Large intestine (tissue), 3 donors: ENCODE measurements around the gene MCAM. TPM values are rescaled to one million over a fixed set of nuclear protein-coding genes. Genes with fewer than 3 reads are reported as not detected.

Experiments
- DNase-seq, 2 donors: peaks; one replicate each; pipeline versions ENCODE4 v3.0.0 to v3.0.0-alpha.2; 2013
- H3K27ac ChIP-seq: one replicate; pipeline ENCODE4 v1.5.1; 2013; ENCODE audit warnings: low read length
- H3K27me3 ChIP-seq: 2 replicates; pipeline ENCODE4 v1.6.1; 2013; ENCODE audit warnings: low read length; ENCODE audit not compliant: control insufficient read depth, insufficient read depth
- H3K36me3 ChIP-seq: 2 replicates; pipeline ENCODE4 v1.6.1; 2013; ENCODE audit warnings: low read length; ENCODE audit not compliant: control insufficient read depth, insufficient read depth
- H3K4me1 ChIP-seq: one replicate; pipeline ENCODE4 v1.6.1; 2013; ENCODE audit warnings: low read length; ENCODE audit not compliant: control insufficient read depth, insufficient read depth
- H3K4me3 ChIP-seq: one replicate; pipeline ENCODE4 v1.5.1; 2013; ENCODE audit warnings: low read length
- H3K9me3 ChIP-seq: one replicate; pipeline ENCODE4 v1.6.1; 2013; ENCODE audit warnings: mild to moderate bottlenecking, low read depth, low read length, moderate library complexity; ENCODE audit not compliant: control insufficient read depth
- WGBS: methylation state at CpG from one replicate; pipeline ENCODE4 v1.1.5; 2013; ENCODE audit warnings: low lambda C conversion rate; ENCODE audit not compliant: insufficient coverage; 5-methylcytosine and 5-hydroxymethylcytosine counted together
- polyA plus RNA-seq: library from polyadenylated mRNA; unstranded; fragments of 120-200 nt; gene quantifications from one replicate; pipeline ENCODE4 v1.2.1, GENCODE V29; 2013

Gene MCAM
- polyA plus RNA-seq, 1 donor, result 50.4 TPM

- H3K36me3 ChIP-seq, result peaks cover 4% of the 10 kb centered on the region
- no peak for DNase-seq
- H3K9me3 ChIP-seq, result peaks cover 6% of the 10 kb centered on the region
- peaks cover 75% of the 10 kb centered on the region for H3K27me3 ChIP-seq
- peaks cover 52% of the 10 kb centered on the region for H3K4me1 ChIP-seq
- peak overlapping the region; percentile 80 for H3K27ac ChIP-seq
- WGBS, result no CpG with 5 or more reads among the region's 14 CpGs
- H3K4me3 ChIP-seq, result no peak overlapping the region
Observed at GRCh38 chr11:119317592-119318239, 786 bp upstream of the MCAM start.

DNA sequence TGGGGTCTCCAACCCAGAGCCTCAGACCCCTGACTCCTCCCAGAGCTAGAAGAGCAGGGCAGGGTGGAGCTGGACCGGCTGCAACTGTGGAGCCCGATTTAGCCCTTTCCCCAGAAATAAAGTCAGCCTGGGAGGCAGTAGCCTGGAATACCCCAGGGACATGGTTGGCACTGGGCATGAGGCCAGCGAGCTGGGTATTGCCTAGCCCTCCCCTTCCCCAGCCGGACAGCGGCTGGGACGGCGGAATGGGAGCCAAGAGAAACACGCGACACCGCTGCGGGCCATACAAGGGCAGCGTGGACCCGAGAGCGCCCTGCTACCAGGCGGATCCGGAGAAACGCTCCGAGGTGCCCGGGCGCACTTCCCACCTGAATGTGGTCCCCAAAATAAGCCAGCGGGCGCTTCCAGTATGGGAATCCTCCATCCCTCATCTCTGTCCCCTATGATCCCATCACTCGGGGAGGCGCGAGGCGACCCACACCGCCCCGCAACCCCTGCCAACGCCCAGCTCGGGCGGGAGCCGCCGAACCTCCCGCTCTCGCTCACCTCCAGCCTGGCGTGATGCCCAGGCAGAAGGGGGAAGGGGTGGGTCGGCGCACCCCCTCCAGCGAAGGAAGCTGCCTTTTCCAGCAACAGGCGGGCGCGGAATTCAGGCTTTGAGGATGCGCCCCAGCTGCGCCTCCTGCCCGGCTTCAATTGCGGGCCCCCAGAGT, 758 bp downstream of the MCAM start:
- DNase-seq, result peak; percentile 27 to 31
- Histone ChIP-seq H3K4me1 (peaks cover 46% of the 10 kb centered on the region), H3K27ac (peak overlapping the region; percentile 65), H3K9me3 (peaks cover 6% of the 10 kb centered on the region), H3K36me3 (peaks cover 10% of the 10 kb centered on the region), H3K4me3 (peak overlapping the region; percentile 60), H3K27me3 (peaks cover 78% of the 10 kb centered on the region)
- WGBS, result no CpG with 5 or more reads among the region's 46 CpGs

GRCh38 chr11:119315131-119316015, 1.6 kb downstream of the MCAM start:
- no CpG with 5 or more reads among the region's 29 CpGs for WGBS
- Histone ChIP-seq H3K27me3 (peaks cover 71% of the 10 kb centered on the region), H3K27ac (peak overlapping the region; percentile 65), H3K4me3 (peak overlapping the region; percentile 60), H3K36me3 (peaks cover 15% of the 10 kb centered on the region), H3K9me3 (peaks cover 6% of the 10 kb centered on the region), H3K4me1 (peaks cover 41% of the 10 kb centered on the region)
- peak in 1 of 2 donors; percentile 15 for DNase-seq

DNA sequence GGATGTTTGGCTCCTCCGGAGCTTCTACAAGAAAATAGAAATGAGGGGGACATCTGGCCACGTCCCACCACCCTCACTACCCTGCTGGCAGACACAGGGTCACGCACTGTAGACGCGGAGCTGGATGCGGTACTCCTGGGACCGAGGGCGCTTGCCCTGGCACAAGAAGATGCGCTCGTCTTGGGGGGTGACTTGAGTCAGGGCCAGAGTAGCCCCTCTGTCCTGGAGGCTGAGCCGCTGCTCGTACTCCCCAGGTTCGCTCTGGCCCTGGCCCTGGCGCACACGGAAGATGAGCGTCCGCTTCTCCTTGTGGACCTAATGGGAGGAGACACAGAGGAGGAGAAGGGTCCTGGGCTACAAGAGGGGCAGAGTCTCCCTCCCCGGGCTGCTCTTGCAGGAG, 2.2 kb downstream of the MCAM start:
- Histone ChIP-seq H3K4me1 (peaks cover 38% of the 10 kb centered on the region), H3K9me3 (peaks cover 6% of the 10 kb centered on the region), H3K36me3 (peaks cover 17% of the 10 kb centered on the region), H3K27me3 (peaks cover 64% of the 10 kb centered on the region), H3K27ac (no peak overlapping the region), H3K4me3 (no peak overlapping the region)
- no peak for DNase-seq
- WGBS, result no CpG with 5 or more reads among the region's 18 CpGs

DNA sequence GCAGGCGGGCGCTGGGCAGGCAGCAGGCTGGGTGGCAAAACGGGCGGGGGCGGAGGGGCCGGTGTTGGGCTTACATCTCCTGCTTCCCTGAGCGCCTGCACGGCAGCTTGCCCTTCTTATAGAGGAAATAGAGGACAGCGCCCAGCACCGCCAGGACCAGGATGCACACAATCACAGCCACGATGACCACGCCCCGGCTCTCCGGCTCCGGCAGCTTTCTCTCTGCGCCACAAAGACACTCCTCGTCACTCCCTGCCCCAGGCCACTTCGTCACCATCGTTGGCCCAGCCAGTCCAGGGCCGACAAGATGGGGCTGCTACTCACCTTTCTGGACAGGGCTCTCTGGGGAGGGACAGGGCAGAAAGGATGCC, 6.3 kb downstream of the MCAM start:
- no peak overlapping the region for H3K4me3 ChIP-seq
- peaks cover 3% of the 10 kb centered on the region for H3K9me3 ChIP-seq
- H3K4me1 ChIP-seq, result peaks cover 11% of the 10 kb centered on the region
- no peak for DNase-seq
- WGBS, result no CpG with 5 or more reads among the region's 20 CpGs
- H3K27ac ChIP-seq, result no peak overlapping the region
- peaks cover 32% of the 10 kb centered on the region for H3K36me3 ChIP-seq
- peaks cover 28% of the 10 kb centered on the region for H3K27me3 ChIP-seq

- DNase-seq, result no peak
- H3K9me3 ChIP-seq, result peaks cover 2% of the 10 kb centered on the region
- no peak overlapping the region for H3K4me3 ChIP-seq
- H3K27me3 ChIP-seq, result peaks cover 22% of the 10 kb centered on the region
- peaks cover 6% of the 10 kb centered on the region for H3K4me1 ChIP-seq
- H3K36me3 ChIP-seq, result peaks cover 33% of the 10 kb centered on the region
- WGBS, result no CpG with 5 or more reads among the region's 17 CpGs
- no peak overlapping the region for H3K27ac ChIP-seq
Observed at GRCh38 chr11:119309953-119310681, 6.8 kb downstream of the MCAM start.

- DNase-seq, result no peak
- peaks cover 36% of the 10 kb centered on the region for H3K36me3 ChIP-seq
- H3K9me3 ChIP-seq, result no peaks in the 10 kb centered on the region
- H3K27me3 ChIP-seq, result peaks cover 15% of the 10 kb centered on the region
- peaks cover under 1% of the 10 kb centered on the region for H3K4me1 ChIP-seq
- H3K4me3 ChIP-seq, result no peak overlapping the region
- no peak overlapping the region for H3K27ac ChIP-seq
- WGBS, result no CpG with 5 or more reads among the region's 11 CpGs
Observed at GRCh38 chr11:119309411-119309810, 7.5 kb downstream of the MCAM start.

- Histone ChIP-seq H3K9me3 (no peaks in the 10 kb centered on the region), H3K4me1 (no peaks in the 10 kb centered on the region), H3K27me3 (peaks cover 7% of the 10 kb centered on the region), H3K27ac (no peak overlapping the region), H3K36me3 (peaks cover 48% of the 10 kb centered on the region), H3K4me3 (no peak overlapping the region)
- DNase-seq, result no peak
- no CpG with 5 or more reads among the region's 5 CpGs for WGBS
Observed at GRCh38 chr11:119307974-119308373, 9.0 kb downstream of the MCAM start.

DNA sequence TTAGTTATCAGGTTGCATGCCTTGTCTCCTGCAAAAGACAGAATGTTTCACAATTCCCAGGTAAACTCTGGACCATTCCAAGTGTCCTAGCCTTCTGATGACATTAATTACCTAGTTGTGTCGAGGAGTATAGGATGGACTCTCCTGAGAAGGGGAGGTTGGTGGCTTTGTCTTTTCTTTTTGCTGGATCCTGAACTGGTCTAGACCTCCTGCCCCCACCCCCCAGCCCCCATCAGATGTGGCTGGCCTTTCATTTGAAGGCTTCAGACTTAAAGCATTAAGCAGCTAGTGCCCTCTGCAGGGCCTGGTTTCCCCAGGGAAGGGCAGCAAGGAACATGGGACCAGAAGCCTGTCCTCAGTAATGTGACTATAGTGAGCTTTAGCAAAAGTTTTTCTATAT, 9.7 kb downstream of the MCAM start:
- no CpG with 5 or more reads among the region's 1 CpG for WGBS
- peaks cover 51% of the 10 kb centered on the region for H3K36me3 ChIP-seq
- H3K9me3 ChIP-seq, result no peaks in the 10 kb centered on the region
- peak; percentile 26 to 38 for DNase-seq
- peaks cover under 1% of the 10 kb centered on the region for H3K27me3 ChIP-seq
- no peaks in the 10 kb centered on the region for H3K4me1 ChIP-seq
- no peak overlapping the region for H3K4me3 ChIP-seq
- no peak overlapping the region for H3K27ac ChIP-seq
